HG03025 (cell line): ENCODE results near the gene SAMMSON.

ENCODE experiments used
- ATAC-seq: cut with Tn5 transposase; IDR thresholded peaks from one replicate; pipeline ENCODE4 v1.9.1; 2021; ENCODE audit warnings: mild to moderate bottlenecking, moderate library complexity; ENCODE audit not compliant: unreplicated experiment, low FRiP score

Gene SAMMSON

DNA sequence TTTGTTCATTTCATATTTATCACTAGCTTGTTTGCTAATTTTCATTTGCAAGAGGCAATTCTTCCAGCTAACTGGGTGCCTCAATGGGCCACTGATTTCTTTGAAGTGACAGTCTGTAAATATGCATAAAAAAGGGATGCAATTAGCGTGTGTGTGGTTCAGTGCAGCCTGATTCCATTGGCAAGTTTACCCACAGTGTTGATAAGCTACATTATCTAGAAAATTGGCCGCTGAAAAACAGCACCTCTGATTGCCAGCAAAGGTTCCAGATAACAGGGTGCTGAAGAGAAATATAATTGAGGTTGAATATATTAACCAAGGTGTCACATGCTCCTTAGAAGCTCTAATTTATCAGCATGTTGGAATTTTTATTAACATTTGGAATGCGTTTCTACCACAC is 76.9 kb downstream of the SAMMSON start:
- no peak for ATAC-seq

DNA sequence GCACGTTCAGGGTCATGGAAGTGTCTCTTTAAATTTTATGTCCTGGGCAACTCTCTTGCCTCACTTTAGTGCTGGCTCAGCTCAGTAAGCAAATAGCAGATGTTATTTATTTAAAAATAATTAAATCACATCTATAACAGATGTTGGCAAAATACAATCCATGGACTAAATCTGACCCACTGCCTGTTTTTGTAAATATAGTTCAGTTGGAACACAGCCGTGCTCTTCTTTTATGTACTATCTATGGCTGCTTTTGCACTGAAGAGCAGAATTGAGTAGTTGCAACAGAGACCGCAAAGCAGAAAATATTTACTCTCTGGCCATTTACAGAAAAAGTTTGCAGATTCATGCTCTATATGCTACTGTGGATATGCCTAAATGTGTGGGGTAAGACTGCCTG is 79.2 kb downstream of the SAMMSON start:
- no peak for ATAC-seq

DNA sequence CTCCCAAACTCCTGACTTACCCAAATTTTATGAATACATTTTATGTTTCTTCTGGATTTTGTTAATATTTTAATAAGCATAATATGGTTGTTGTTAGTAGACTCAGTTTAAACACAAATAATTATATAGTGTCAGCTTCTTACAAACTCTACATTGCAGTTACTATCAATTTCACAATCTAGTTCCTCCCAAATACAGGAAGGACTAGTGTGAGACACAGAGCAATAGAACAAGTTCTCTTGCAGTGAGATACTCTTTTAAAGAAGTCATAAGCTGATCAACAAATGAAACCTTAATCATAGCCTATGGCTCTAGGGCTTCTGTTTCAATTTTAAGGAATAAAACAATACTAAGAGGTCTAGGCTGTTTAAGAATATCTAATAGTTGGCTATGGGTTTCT is 86.1 kb downstream of the SAMMSON start:
- ATAC-seq: no peak

DNA sequence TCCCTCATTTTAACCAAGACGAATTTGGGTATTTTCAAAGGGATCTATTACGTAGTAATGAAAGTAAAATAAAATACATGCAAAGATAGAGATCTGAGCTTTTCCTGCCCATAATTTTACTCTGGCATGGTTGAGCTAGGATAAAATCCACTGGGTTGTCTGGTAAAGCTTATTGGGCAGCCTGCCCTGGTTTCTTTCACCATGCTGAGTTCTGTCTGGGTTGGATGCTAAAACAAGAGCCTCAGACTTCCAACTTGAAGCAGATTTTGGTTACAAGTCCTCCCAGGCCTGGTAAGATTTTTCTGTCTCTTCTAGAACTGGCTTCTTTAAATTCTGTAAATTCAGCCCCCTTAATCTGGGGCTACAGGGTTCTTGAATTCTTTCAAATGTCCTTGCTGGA is 86.8 kb downstream of the SAMMSON start:
- ATAC-seq: no peak

DNA sequence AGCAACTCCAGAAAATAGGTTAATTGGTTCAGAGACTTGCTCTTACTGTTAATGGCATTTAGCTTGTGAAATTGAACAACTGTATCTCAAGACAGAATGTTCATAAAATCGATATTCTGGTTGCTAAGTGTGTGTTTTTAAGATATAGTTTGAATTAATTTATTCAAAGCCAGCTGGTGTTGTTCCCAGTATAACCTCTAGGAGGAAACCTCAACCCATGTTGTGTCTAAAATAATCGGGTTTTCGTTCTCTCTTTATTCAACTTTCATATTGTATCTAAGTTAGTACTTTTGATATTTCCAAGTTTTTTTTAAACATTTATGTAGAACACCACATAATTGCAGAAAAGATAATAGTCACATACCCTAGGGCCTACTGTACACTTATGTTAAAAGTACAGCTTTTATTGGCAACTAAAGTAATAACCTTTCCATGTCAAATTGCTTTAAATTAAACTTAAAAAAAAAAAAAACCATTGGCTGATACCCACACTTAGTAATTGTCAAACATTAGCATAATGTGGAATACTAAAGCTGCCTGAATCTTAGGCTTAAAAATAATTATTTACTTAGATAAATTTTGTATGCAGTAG is 90.9 kb downstream of the SAMMSON start:
- no peak for ATAC-seq

DNA sequence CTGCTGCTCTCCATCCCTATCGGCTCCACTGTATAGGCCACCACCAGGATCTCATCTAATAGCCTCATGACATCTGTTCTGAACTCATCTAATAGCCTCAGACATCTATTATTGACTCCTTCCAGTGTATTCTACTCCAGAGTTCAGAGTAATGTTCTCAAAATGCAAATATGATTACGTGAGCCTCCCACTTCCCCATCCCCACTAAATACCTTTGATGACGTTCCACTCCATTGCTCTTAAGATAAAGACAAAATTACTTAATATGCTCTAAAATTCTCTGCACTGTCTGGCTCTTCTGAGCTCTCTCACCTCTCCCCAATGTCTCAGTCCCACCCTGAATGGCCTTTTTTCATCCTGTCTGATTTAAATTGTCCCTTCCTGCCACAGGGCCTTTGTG is 94.7 kb downstream of the SAMMSON start:
- no peak for ATAC-seq

DNA sequence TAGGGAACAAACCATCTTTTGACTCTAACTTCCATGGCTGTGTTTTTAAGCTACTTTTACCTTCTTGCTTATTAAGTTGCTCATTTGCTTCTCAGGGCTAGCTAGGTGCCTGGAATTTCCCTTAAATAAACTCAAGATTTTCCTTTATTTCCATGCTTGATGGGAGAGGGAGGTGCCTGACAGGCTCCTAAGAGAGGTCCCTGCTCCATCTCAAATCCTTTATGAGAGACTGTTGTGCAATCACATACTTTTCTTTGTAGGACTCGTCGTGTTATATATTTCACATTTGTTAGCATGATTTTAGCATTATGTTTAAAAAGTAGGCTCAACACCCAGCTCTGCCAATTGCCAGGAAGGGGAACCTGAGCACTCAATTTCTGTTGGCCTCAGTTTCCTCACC is 95.7 kb downstream of the SAMMSON start:
- no peak for ATAC-seq

DNA sequence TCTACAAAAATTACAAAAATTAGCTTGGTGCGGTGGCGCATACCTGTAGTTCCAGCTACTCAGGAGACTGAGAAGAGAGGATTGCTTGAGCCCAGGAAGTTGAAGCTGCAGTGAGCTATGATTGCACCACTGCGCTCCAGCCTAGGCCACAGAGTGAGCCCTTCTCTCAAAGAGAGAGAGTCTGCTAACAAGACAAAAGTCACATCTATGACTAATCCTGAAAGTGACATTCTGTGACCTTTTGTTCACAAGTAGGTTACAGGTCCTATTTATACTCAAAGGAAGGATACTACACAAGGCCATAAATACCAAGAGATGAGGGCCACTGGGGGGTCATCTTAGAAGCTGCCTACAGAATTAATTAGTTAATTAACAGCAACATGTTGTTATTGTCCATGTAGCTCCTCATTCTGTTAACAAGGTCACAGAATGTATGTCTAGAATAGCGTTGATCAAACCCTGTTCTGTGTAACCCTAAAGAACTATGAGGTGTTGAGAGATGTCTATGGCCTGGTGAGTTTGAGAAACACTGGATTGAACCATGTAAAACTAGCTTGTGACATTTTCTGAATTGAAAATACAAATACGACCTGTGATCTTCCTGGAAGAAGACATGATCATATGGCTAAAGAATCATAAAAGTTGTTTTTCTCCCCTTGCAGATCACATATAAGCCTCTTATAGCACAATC is 97.0 kb downstream of the SAMMSON start:
- peak; percentile 97 for ATAC-seq

DNA sequence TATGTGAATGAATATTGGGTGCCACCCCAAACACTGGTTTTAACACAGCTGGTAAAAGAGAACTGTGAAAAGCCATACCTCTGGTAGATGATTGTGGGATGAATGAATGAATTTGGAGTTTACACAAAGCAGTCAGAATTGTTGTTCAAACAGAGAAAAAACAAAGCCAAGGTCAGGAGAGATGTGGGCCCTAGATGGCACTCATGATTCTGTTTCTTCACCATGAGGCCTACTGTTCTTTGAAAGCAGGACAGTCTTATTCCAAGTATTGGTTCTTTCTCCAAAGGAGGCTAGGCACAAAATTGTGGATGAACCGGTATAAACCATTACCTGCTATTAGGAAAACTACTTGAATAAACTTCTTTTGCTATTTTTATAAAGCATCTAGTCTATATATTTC is 97.6 kb downstream of the SAMMSON start:
- no peak for ATAC-seq

DNA sequence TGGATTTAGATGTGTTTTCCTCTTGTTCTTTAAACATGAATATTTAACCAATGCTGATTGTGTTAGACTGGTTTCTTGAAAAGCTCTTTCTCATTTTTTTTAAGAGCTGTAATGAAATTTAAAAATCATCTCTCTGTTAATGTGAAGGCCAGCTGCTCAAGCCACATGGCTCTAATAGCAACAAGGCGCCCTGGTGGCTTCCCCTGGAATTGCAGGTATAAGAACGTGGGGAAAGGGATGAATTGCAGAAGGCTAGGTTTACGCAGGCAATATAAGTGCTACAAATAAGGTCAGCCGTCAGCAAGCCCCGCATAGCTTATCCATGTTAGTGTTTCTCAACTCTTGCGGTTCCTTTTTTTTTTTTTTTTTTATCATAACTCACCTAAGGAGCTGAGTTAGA is 108.5 kb downstream of the SAMMSON start:
- no peak for ATAC-seq

DNA sequence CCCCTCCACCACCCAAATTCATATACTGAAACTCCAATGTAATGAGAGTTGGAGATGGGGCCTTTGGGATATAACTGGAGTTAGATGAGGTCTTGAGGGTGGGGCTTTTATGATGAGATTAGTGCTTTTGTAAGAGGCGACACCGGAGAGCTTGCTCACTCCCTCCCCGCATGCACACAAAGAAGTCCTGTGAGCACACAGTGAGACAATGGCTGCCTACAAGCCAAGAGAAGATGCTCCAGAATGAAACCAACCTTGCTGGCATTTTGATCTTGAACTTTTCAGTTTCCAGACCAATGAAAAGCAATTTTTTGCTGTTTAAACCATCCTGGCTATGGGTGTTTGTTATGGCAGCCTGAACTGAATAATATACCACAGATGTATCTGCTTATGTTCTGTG is 109.0 kb downstream of the SAMMSON start:
- ATAC-seq: no peak

DNA sequence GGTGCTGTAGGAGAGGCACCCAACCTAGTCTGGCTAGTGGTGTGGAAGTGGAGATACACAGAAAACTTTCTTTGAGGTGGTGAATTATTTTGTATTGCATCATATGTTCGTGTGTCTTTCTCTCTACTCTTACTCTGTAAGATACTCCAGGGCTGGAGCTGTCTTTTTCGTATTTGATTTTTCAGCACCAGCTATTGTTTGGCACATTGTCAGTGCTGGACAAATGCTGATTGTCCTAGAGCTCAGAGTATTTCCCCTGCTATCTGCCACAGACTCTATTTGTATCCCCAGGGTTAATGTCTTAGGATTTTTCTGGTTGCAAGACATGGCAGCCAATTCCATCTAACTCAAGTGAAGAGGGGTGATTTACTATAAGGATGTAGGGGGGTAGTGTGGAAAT is 110.5 kb downstream of the SAMMSON start:
- no peak for ATAC-seq

DNA sequence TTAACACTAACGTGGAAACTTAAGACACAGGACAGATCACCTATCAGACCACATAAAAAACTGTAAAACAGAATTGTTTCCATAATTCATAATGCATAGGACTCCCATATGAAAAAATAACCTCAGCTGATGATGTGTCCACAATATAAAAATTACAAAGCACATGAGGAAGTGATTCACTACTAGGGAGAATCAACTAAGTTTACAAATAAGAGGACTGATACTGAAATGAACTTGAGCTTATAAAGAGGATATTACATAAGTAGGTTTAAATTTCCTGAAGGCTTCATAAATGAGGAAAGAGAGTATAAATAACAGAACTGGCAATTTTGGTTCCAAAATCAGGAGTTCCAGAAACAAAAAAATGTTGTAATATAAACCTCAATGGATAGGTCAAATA is 111.9 kb downstream of the SAMMSON start:
- no peak for ATAC-seq

DNA sequence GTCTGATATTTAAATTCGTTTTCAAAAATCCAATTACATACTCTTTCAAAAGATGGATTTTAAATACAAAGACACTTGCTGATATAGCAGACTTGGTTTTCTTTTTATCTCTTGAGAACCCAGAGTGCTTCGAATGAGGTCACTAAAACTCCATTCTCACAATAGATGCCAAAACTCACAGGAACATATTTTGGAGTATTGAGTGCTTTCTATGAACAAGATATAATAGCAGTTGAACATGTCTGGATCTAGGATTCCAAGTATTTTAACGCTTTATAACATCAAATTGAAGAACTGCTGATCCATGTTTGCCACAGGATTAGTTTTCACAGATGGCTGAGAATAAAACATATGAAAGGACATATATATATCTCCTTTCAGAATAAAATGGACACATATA is 113.2 kb downstream of the SAMMSON start:
- no peak for ATAC-seq

DNA sequence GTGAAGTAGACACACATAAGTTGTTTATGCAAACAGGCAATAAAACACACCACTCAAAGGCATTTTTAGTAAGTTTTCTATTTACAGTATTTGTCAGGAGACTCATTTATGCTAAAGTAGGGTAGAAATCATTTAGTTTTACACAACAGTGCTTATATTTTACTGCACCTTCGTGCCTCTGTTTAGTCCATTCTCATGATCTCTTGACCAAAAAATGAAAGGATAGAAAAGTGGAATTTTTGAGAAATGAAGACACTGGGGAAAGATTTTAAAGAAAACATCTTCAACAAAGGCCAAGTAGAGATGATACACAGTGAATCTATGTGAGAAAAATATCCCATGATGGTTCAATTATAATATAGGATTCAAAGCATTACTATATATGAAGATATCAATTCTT is 114.9 kb downstream of the SAMMSON start:
- no peak for ATAC-seq

DNA sequence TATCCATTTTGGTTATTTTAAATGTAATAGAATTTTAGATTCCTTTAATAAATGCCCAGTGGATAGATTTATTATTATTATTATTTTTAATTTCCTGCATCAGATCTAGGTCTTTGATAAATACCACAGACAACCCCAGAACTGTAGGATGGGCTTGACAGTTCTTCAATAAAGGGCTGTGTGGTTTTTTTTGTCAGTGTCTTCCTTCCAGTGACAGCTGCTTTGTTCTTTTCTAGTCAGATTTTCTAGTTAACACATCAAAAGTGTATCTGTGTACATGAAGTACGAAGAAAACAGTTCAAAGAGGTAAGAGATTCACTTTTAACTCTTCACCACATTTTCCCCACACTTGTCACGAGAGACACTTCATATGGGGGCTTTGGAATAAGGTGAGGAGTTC is 120.3 kb downstream of the SAMMSON start:
- ATAC-seq: no peak
